ENCODE data around the gene SHOC1. TPM values are rescaled to one million over a fixed set of nuclear protein-coding genes. Genes with fewer than 3 reads are reported as not detected.

SHOC1 gene
- total and polyA plus RNA-seq, 2 donors (not counting 1 experiment from before 2014, with no cell fraction given): under 0.01 to 0.02 TPM

DNA sequence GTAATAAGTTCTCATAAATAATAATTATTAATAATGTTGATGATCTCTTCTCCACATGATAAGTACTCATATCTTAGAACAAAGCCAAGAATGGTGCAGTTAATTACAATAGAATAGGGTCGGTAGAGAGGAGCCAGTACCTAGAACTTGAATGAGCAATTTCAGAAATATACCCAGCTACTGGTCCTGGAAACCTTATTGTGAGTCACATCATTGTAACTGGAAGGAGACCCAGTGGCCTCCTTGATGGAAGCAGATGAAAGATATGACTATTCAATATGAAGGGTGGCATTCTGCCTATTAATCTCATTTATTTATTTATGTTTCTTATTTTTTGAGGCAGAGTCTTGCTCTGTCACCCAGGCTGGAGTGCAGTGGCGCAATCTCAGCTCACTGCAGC, 37.7 kb upstream of the SHOC1 start:
- Histone ChIP-seq H3K9me3 (ENCODE audit: control insufficient read depth, insufficient read depth, low read depth, low read length) (no peaks in the 10 kb centered on the region), H3K27ac (ENCODE audit: insufficient read depth, low read length) (no peak overlapping the region), H3K27me3 (ENCODE audit: control insufficient read depth, insufficient read depth, low read length) (no peaks in the 10 kb centered on the region), H2AFZ (ENCODE audit: low read length) (no peak overlapping the region), H3K79me2 (ENCODE audit: control insufficient read depth, insufficient read depth, low read length) (no peaks in the 10 kb centered on the region), H3K9ac (ENCODE audit: insufficient read depth, low read length) (no peak overlapping the region), H4K20me1 (ENCODE audit: control insufficient read depth, extremely low read depth, insufficient read depth, low read length) (no peaks in the 10 kb centered on the region), H3K4me1 (ENCODE audit: control insufficient read depth, extremely low read depth, insufficient read depth, low read length) (peaks cover 3% of the 10 kb centered on the region), H3K36me3 (ENCODE audit: control insufficient read depth, insufficient read depth, low read length) (no peaks in the 10 kb centered on the region), H3K4me2 (ENCODE audit: extremely low read depth, insufficient read depth, low read length) (no peak overlapping the region), H3K4me3 (replicated peaks in 1 of 4; ENCODE audit: control extremely low read depth in 1 of 4, insufficient read depth in 1 of 4, low read depth in 3 of 4, low read length in 4 of 4) (no peak overlapping the region)
- TF ChIP-seq EZH2 (IDR thresholded peaks at IDR 0.05; ENCODE audit: low read length, missing control alignments): no peak
- TF ChIP-seq, protein P1, sequence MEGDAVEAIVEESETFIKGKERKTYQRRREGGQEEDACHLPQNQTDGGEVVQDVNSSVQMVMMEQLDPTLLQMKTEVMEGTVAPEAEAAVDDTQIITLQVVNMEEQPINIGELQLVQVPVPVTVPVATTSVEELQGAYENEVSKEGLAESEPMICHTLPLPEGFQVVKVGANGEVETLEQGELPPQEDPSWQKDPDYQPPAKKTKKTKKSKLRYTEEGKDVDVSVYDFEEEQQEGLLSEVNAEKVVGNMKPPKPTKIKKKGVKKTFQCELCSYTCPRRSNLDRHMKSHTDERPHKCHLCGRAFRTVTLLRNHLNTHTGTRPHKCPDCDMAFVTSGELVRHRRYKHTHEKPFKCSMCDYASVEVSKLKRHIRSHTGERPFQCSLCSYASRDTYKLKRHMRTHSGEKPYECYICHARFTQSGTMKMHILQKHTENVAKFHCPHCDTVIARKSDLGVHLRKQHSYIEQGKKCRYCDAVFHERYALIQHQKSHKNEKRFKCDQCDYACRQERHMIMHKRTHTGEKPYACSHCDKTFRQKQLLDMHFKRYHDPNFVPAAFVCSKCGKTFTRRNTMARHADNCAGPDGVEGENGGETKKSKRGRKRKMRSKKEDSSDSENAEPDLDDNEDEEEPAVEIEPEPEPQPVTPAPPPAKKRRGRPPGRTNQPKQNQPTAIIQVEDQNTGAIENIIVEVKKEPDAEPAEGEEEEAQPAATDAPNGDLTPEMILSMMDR (conservative IDR thresholded peaks at IDR 0.05 in 1 of 2, IDR thresholded peaks at IDR 0.05 in 1 of 2; ENCODE audit: low read depth in 1 of 2, low read length in 2 of 2): no peak
- peak in 1 of 2 donors; percentile 20 for DNase-seq (ENCODE audit: low read depth in 2 of 2)

GRCh38 chr9:111831371-111832108, 36.8 kb upstream of the SHOC1 start:
- H3K79me2 ChIP-seq (ENCODE audit: control insufficient read depth, insufficient read depth, low read length): no peaks in the 10 kb centered on the region
- peak in 1 of 2 donors; percentile 48 for DNase-seq (ENCODE audit: low read depth in 2 of 2)
- H2AFZ ChIP-seq (ENCODE audit: low read length): no peak overlapping the region
- no peak for TF ChIP-seq EZH2 (IDR thresholded peaks at IDR 0.05; ENCODE audit: low read length, missing control alignments)
- TF ChIP-seq, protein P1 (conservative IDR thresholded peaks at IDR 0.05 in 1 of 2, IDR thresholded peaks at IDR 0.05 in 1 of 2; ENCODE audit: low read depth in 1 of 2, low read length in 2 of 2): no peak
- no peak overlapping the region for H3K9ac ChIP-seq (ENCODE audit: insufficient read depth, low read length)
- no peak overlapping the region for H3K4me2 ChIP-seq (ENCODE audit: extremely low read depth, insufficient read depth, low read length)
- H3K27me3 ChIP-seq (ENCODE audit: control insufficient read depth, insufficient read depth, low read length): no peaks in the 10 kb centered on the region
- H3K4me1 ChIP-seq (ENCODE audit: control insufficient read depth, extremely low read depth, insufficient read depth, low read length): peaks cover 3% of the 10 kb centered on the region
- no peaks in the 10 kb centered on the region for H3K36me3 ChIP-seq (ENCODE audit: control insufficient read depth, insufficient read depth, low read length)
- no peak overlapping the region for H3K4me3 ChIP-seq (replicated peaks in 1 of 4; ENCODE audit: control extremely low read depth in 1 of 4, insufficient read depth in 1 of 4, low read depth in 3 of 4, low read length in 4 of 4)
- H3K9me3 ChIP-seq (ENCODE audit: control insufficient read depth, insufficient read depth, low read depth, low read length): no peaks in the 10 kb centered on the region
- H3K27ac ChIP-seq (ENCODE audit: insufficient read depth, low read length): no peak overlapping the region
- H4K20me1 ChIP-seq (ENCODE audit: control insufficient read depth, extremely low read depth, insufficient read depth, low read length): no peaks in the 10 kb centered on the region

- no peak overlapping the region for H2AFZ ChIP-seq (ENCODE audit: low read length)
- no peak overlapping the region for H3K27ac ChIP-seq (ENCODE audit: insufficient read depth, low read length)
- no peak overlapping the region for H3K9ac ChIP-seq (ENCODE audit: insufficient read depth, low read length)
- TF ChIP-seq, protein P1 (conservative IDR thresholded peaks at IDR 0.05 in 1 of 2, IDR thresholded peaks at IDR 0.05 in 1 of 2; ENCODE audit: low read depth in 1 of 2, low read length in 2 of 2): peak in 1 of 2 donors; percentile 12
- TF ChIP-seq EZH2 (IDR thresholded peaks at IDR 0.05; ENCODE audit: low read length, missing control alignments): no peak
- H3K4me3 ChIP-seq (replicated peaks in 1 of 4; ENCODE audit: control extremely low read depth in 1 of 4, insufficient read depth in 1 of 4, low read depth in 3 of 4, low read length in 4 of 4): no peak overlapping the region
- no peak overlapping the region for H3K4me2 ChIP-seq (ENCODE audit: extremely low read depth, insufficient read depth, low read length)
- no peaks in the 10 kb centered on the region for H3K9me3 ChIP-seq (ENCODE audit: control insufficient read depth, insufficient read depth, low read depth, low read length)
- no peaks in the 10 kb centered on the region for H3K79me2 ChIP-seq (ENCODE audit: control insufficient read depth, insufficient read depth, low read length)
- H3K4me1 ChIP-seq (ENCODE audit: control insufficient read depth, extremely low read depth, insufficient read depth, low read length): peaks cover 3% of the 10 kb centered on the region
- peak; percentile 11 to 20 for DNase-seq (ENCODE audit: low read depth in 2 of 2)
- H3K36me3 ChIP-seq (ENCODE audit: control insufficient read depth, insufficient read depth, low read length): no peaks in the 10 kb centered on the region
- H3K27me3 ChIP-seq (ENCODE audit: control insufficient read depth, insufficient read depth, low read length): no peaks in the 10 kb centered on the region
- H4K20me1 ChIP-seq (ENCODE audit: control insufficient read depth, extremely low read depth, insufficient read depth, low read length): no peaks in the 10 kb centered on the region
These were observed 33.5 kb upstream of the SHOC1 start for GRCh38 chr9:111828193-111828592.
